Mesothelial cell of epicardium (in vitro differentiated cells): ENCODE results near the gene IL21R. TPM values are rescaled to one million over a fixed set of nuclear protein-coding genes. Genes with fewer than 3 reads are reported as not detected.

Experiments
- DNase-seq, 2 experiments: peaks; one replicate each; pipeline ENCODE4 v3.0.0; 2021; ENCODE audit warnings: low spot score in 2 of 2; ENCODE audit not compliant: unreplicated experiment in 2 of 2
- H3K27ac Mint-ChIP-seq: 2 replicates; pipeline ENCODE4 v1.8.0; 2021; ENCODE audit warnings: mixed read lengths
- H3K27me3 Mint-ChIP-seq: 2 replicates; pipeline ENCODE4 v1.8.0; 2021; ENCODE audit warnings: low read depth, mixed read lengths
- H3K36me3 Mint-ChIP-seq: 2 replicates; pipeline ENCODE4 v1.8.0; 2021; ENCODE audit warnings: mixed read lengths
- H3K4me1 Mint-ChIP-seq: 2 replicates; pipeline ENCODE4 v1.8.0; 2021; ENCODE audit warnings: mixed read lengths
- H3K4me3 Mint-ChIP-seq: 2 replicates; pipeline ENCODE4 v1.8.0; 2021; ENCODE audit warnings: mild to moderate bottlenecking, moderate library complexity, mixed read lengths
- H3K9me3 Mint-ChIP-seq: 2 replicates; pipeline ENCODE4 v1.8.0; 2021; ENCODE audit warnings: mixed read lengths
- CTCF ChIP-seq: fragments of 200-600 bp; sonication (generic); IDR thresholded peaks from one replicate; pipeline ENCODE4 v1.5.0; 2021; ENCODE audit warnings: antibody characterized with exemption; ENCODE audit not compliant: unreplicated experiment
- total RNA-seq: library from RNA; stranded (reverse); gene quantifications from 3 replicates; pipeline ENCODE4 v1.2.1, GENCODE V29; 2021

The IL21R gene
- total RNA-seq, 1 donor from 2014 or later: 0.22 TPM

GRCh38 chr16:27482397-27483087, 80.6 kb downstream of the IL21R start:
- no peaks in the 10 kb centered on the region for H3K27me3 Mint-ChIP-seq
- no peak overlapping the region for H3K27ac Mint-ChIP-seq
- H3K36me3 Mint-ChIP-seq: peaks cover 57% of the 10 kb centered on the region
- H3K4me3 Mint-ChIP-seq: no peak overlapping the region
- no peak for TF ChIP-seq CTCF
- no peaks in the 10 kb centered on the region for H3K4me1 Mint-ChIP-seq
- H3K9me3 Mint-ChIP-seq: no peaks in the 10 kb centered on the region
- no peak for DNase-seq

GRCh38 chr16:27483088-27483437, 81.1 kb downstream of the IL21R start:
- no peaks in the 10 kb centered on the region for H3K4me1 Mint-ChIP-seq

GRCh38 chr16:27483624-27484023, 81.7 kb downstream of the IL21R start:
- no peaks in the 10 kb centered on the region for H3K4me1 Mint-ChIP-seq
- H3K4me3 Mint-ChIP-seq: no peak overlapping the region
- TF ChIP-seq CTCF: no peak
- no peaks in the 10 kb centered on the region for H3K9me3 Mint-ChIP-seq
- H3K27ac Mint-ChIP-seq: no peak overlapping the region
- peaks cover 57% of the 10 kb centered on the region for H3K36me3 Mint-ChIP-seq
- no peak for DNase-seq
- H3K27me3 Mint-ChIP-seq: no peaks in the 10 kb centered on the region

More at GRCh38 chr16:27483088-27483437, 81.1 kb downstream of the IL21R start:
- Mint-ChIP-seq H3K36me3 (peaks cover 59% of the 10 kb centered on the region), H3K4me3 (no peak overlapping the region), H3K9me3 (no peaks in the 10 kb centered on the region), H3K27me3 (no peaks in the 10 kb centered on the region), H3K27ac (no peak overlapping the region)
- no peak for TF ChIP-seq CTCF
- DNase-seq: no peak

- DNase-seq: no peak
- Mint-ChIP-seq H3K4me3 (no peak overlapping the region), H3K9me3 (no peaks in the 10 kb centered on the region), H3K4me1 (no peaks in the 10 kb centered on the region), H3K27ac (no peak overlapping the region), H3K27me3 (no peaks in the 10 kb centered on the region), H3K36me3 (peaks cover 62% of the 10 kb centered on the region)
- no peak for TF ChIP-seq CTCF
These were observed 83.2 kb downstream of the IL21R start for GRCh38 chr16:27485126-27485525.

- H3K4me1 Mint-ChIP-seq: no peaks in the 10 kb centered on the region
- no peak overlapping the region for H3K27ac Mint-ChIP-seq
These were observed 83.8 kb downstream of the IL21R start for GRCh38 chr16:27485811-27486210.

More at GRCh38 chr16:27485811-27486210, 83.8 kb downstream of the IL21R start:
- no peak for TF ChIP-seq CTCF
- Mint-ChIP-seq H3K9me3 (no peaks in the 10 kb centered on the region), H3K4me3 (no peak overlapping the region), H3K27me3 (no peaks in the 10 kb centered on the region), H3K36me3 (peaks cover 58% of the 10 kb centered on the region)
- no peak for DNase-seq
